ENCODE results near the gene DAB2.
"Not testable (repeated sequence)": the region's sequence is repeated elsewhere in the genome, so short reads cannot be mapped to it uniquely, and the experiment has no call there.

Gene DAB2

DNA sequence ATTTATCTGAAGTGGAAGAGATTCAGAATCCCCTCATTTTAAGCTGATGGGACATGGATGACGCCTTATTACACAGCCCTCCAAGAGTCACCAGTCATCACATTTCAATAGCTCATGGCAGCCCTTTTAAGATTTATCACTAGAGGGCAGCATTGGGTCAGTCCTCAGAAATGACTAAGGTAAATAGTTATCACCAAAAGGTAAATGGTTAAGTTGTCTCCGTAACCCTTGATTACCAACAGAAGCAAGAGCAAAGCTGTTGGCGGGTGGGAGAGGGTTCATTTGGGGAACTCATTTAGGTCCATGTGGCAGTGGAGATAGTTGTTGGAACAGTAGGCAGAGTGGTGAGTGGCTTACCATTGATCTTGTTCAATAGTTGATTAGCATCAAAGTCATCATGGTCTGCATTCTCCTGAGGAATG, 48.5 kb downstream of the DAB2 start:
- peak; percentile 17 for DNase-seq

DNA sequence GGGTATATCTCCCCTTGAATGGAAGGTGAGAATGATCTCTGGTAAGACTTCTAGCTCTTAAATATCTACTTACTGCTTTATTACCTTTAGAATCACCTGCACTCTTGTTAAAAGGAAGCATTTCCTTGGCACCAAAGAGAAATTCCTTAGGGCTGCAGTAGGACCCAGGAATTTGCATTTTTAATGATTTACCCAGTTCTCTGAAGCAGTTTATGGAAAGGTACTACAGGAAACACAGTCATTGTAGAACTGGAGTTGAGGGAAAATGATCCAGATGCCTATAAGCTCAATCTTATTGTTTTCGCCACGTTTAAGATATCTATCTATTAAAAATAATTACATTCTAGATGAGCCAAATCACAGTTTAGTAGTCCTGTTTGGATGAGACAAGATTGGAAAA, 51.0 kb downstream of the DAB2 start:
- no peak for DNase-seq

DNA sequence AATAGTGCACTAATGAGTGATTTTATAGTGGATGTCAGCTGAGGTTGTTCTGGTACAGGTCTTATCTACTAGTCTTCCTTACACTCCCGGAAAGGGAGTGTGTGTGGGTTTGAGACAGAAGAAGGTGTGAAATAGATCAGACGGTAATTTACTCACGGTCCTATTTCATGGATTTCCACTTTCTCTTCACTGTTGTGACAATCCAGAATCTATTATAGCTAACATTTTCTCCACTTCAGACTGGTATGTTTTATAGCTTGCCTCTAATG, 53.5 kb downstream of the DAB2 start:
- DNase-seq, result no peak

DNA sequence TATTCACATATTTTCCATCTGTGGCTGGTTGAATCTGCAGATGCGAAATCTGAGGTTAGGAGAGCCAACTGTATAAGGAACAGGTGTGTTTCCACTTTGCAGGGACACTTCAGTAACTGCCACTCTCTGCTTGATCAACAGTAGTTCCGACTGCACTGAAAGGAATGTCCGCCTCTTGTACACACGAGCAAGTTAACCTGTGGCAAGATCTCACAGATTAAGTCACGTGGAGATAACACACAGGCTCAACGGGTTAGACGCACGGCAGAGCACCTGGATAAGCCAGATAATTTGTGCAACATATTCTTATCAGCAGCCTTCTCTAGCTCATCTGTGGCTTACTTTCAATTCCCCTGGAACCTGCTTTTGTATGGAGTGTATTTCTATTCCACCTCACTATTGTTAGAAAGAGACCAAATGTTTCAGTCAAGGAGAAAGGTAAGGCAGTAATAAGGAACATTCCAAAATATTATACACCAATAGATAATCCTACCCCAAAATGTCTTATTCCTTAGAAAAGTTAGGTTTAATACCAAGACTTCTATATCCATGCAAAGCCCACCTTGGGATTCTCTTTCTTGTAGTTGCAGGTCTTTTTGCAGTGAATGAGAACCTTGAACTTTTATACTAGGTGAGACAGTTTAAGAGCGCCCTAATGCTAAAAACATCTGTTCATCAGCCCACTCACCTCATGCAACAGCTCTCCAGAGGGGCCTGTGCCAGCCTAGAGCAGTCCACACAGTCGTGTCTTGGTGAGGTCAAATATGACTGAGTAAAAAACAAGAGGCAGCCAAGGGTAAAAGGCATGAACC, 54.0 kb downstream of the DAB2 start:
- DNase-seq, result no peak

DNA sequence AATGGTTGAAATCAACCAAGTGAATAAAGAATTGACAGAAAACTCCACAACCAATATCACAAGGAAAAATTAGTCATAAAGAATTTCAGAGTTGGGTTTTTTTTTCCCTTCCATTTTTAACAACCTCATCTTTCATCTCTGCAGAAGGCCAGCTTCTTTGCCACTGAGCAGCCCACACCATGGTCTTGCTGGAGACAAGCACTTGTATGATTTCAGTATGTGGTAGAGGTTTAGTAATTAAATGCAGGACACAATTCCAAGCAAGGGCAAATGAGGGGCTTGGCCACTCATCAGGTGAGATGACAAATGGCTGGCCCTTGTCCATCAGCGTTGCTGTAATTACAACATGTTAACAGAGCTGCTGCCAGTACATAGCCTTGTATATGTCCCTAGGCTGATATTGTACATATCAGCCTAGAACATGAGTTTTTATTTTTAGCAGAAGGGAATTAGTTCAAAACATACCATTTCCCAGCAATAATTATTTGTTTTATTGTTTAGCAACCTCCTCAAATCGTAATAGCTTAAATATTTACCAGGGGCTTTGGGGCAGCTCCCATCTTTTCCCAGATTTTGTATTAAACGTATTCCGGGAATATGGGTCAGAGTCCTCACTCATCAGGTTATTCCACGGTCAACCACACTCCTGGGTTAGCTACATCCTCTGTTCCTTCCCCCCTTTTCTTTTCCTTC, 55.5 kb downstream of the DAB2 start:
- no peak for DNase-seq

DNA sequence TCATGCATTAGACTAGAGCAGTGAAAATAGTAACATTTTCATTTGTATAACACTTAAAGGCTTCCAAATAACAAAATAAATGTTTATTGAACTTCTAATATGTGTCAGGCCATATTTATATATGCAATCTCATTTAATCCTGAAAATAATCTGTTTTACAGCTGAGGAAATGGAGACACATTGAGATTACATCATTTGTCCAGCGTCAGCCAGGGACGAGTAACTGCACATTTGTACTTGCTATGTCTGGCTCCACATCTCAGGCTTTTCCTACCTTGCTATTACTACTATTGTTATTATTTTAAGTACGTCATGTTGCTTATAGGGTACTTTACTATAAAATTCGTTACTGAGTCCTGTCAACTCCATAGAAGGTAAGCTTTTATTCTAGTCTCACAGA, 56.7 kb downstream of the DAB2 start:
- no peak for DNase-seq

DNA sequence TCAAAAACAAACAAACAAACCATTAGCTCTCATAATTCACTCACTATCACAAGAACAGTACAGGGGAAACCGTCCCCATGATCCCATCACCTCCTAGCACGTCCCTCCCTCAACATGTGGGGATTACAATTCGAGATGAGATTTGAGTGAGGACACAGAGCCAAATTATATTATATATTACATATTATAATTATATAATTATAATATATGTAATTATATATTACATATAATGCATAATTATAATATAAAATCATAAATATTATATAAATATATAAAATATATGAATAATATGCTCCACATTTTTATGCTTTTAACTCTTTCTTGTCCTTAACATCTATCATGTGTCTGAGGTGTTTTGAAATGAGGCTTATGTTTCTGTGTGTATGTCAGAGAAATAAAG, 57.1 kb downstream of the DAB2 start:
- DNase-seq, result no peak

DNA sequence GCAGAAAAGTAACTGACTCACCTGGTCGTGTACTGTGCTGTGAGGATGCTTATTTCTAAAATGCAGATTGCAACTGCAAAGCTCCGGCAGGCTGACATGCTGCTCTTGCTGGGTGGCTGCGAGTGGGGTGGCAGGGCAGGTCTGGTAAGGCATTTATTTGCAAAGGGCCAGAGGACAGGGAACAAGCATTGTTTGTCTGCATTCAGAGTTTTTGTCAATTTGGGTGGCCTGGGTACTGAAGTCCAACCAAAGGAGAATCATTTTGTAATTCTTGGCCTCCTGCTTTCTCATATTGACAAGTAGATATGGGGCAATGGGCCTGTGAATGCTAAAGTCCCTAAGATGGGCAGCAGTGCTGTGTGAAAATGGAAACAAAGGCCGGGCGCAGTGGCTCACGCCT, 60.4 kb downstream of the DAB2 start, which contains the start of gene C9:
TSS of gene C9 (minus strand) at position 129 of the 400 bp plus-strand sequence. CDS start at position 98, 31 bp downstream.
- no peak for DNase-seq

DNA sequence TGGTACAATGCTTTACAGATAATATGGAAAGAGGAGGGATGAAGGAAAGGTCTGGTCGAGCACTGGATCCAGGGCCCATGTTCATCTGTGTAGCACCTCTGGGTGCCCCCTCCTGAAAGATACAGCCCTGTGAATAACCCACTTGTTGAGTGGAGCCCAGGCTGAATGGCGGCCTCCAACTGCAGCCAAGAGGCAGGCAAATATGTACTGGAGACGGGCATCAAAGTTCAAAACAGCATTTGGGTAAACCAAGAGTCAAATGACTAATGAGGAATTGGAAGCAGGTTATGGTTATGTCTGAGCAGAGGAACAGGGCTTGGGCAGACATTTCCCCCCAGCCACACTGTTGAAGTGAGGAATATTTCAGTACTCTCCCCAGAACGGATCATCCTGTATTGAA, 61.6 kb downstream of the DAB2 start:
- DNase-seq, result no peak

DNA sequence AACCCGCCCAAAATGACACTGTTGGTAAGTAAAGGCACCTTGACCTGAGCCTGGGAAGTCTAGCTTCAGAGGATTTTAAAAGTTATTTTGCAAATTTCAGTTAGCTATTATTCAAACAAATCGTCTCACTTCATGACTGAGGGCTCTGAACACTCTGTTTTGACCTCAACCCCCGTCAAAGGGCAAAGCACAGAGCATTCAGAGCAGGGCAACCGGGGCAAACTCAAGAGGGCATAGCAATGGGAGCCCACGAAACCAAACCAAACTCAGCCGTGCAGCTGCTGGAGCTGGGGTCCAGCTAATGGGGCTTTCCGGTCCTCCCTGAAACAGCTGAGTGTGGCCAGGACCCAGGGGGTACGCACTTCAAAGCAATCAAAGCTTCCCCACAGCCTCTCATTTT, 62.1 kb downstream of the DAB2 start:
- DNase-seq, result no peak

DNA sequence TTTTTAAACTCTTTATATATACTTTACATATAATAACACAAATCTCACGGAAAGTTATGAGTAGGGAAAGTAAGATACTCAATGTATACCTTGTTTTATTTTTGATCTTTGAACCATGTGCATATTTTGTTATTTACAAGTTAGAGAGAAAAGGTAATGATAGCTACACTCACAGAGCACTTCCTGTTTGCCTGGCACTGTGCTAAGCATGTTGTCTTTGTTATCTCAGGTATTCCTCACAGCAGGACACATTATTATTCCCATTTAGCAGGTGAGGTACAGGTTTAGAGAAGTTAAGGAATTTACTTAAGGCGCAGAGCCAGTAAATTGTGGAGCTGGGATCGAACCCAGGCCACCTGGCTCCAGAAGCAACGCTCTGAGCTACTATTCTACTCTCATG, 63.5 kb downstream of the DAB2 start:
- no peak for DNase-seq

DNA sequence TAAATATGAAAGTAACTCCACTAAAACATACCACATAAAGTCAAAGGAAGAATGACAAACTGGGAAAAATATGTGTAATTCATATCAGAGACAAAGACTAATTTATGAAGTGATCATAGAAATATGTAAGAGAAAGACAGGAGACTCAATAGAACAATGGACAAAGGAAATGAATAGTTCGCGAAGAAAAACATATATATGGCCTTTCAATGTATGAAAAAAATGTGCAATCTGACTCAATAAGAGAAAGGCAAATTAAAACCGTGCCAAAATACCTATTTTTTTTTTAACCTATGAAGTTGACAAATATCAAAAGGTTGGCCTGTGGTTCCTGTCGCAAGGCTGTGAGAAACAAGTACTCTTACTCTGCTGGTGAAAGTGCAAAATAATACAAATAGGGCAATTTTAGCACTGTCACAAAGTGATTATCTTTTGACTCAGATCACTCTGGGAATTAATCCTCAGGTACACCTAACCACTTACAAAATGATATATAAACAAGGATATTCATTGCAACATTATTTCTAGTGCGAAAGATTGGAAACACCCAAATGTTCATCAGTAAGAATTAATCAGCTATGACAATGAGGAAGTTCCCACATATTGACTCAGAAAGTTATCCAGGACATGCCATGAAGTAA, 64.2 kb downstream of the DAB2 start:
- no peak for DNase-seq

DNA sequence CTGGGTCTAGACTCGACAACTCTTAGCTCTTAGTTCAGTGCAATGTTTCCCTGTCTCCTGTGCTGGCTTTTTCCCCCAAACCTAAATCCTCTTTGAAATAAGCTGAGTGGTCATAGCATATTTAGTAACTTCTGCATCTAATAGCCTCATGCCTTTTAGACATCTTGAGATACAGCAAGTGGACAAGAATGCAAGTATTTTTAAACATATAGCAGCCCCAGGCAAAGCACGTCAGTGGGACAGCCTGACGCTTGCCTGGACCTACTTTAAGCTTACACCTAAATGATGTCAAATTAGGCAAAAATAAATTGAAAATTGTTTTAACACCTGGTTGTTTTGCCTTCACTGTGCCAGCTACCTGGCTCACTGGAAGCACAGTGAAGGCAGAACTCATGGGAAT, 68.5 kb downstream of the DAB2 start:
- DNase-seq, result no peak

DNA sequence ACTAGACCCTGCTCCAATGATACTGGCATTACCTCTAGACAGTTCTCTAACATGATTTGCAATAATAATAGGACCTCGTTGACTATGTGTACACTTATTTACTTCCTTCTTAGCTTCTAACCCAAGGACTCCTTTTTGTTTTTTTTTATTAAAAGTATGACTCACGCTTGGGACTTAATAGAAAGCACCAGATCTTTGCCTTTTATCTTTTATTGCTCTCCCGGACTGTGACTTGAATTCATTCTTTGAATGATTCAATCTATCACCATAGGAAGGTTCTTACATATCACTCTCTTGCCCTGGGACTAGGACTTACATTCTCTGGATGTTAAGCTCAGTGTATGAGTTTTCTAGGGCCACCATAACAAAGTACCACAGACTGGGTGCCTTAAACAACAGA, 69.5 kb downstream of the DAB2 start:
- DNase-seq, result no peak

DNA sequence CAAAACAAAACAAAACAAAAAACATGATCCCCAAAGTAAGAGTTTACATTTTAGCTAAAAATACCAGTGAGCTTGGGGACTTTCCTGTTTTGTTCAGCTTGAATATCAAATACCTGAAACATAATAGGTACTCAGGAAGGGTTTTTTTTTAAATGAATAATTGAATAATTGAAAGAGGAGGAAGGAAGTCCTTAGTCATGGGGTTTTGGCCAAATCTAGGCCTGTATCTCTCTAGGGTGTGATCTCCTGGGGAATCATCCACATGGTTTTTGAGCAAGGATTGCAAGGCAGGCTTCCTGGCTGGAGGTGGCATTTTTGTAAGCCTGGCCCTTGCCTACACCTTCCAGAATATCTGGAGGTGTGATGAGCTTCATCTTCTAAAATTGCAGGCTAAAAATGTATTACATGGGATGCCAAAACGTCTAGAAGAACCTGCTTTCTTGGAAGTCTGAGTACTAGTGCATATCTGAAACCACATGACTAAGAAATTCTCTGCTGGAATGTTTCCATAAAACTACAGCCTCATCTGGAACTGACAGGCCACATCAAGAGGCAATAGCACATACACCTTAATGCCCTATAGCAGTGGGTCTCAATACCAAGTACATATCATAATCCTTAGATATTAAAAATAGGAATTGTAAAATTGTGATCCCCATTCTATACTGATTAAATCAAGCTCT, 70.9 kb downstream of the DAB2 start:
- DNase-seq, result no peak

DNA sequence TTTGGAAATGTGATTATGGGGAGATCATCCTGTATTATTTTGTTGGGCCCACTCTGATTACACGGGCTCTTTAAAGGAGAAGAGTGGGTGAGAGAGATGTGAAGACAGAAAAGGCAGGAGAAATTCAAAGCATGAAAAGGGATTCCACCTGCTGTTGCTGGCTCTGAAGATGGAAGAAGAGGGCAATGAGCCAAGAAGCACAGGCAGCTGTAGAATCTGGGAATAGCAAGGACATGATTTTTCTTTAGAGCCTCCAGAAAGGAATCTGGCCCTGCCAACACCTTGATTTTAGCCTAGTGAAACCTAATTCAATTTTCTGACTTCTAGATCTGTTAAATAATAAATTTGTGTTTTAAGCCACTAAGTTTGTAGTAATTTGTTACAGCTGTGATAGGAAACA, 71.8 kb downstream of the DAB2 start:
- DNase-seq, result no peak

DNA sequence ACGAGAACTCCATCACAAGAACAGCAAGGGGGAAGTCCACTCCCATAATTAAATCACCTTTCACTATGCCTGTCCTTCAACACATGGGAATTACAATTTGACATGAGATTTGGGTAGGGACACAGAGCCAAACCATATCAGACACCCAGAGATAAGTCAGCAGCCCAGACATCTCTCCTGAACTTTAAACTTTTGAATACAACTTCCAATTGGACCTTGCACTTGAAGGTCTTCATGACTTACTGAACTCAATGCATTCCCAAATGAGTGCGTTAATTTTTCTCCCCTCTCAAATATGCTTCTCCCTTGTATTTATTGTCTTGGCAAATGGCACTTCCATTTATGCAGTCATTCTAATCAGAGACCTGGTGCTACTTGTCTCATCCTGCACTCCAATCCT, 72.6 kb downstream of the DAB2 start:
- no peak for DNase-seq

DNA sequence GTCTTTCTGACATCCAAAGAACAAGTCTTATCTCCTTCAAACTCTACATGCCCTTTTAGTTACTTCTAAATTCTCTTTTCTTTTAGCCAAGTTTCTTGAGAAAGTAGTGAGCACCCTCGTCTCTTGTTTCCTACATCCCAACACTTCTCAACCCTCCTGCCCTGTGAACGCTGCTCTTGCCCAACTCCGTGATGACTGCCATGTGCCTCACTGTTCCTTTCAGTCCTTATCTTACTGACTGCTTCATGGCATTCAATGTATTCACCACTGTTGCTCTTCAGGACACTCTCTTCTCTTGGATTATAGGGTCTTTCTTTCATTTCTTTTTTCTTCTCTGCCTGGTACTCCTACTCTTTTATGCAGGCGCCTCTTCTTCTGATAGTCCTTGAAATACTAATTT, 75.3 kb downstream of the DAB2 start:
- no peak for DNase-seq

DNA sequence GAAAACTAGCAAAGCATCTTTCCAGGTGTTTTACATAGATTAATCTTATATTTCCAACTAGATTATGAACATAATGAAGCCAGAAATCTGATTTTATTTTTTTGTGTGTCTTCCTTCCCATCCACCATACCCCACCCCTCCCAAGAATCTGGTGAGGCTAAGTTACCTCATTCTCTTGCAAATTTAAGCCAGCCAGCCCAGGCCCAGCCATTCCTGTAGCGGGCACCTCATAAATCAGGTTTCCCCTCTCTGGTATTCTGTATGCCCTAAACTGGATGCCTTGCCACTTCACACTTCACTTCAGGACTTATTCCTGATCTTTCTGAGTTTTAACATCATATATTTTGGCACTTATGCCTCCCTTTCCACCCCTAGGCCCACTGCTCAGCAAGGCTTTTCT, 82.3 kb downstream of the DAB2 start:
- DNase-seq, result no peak

DNA sequence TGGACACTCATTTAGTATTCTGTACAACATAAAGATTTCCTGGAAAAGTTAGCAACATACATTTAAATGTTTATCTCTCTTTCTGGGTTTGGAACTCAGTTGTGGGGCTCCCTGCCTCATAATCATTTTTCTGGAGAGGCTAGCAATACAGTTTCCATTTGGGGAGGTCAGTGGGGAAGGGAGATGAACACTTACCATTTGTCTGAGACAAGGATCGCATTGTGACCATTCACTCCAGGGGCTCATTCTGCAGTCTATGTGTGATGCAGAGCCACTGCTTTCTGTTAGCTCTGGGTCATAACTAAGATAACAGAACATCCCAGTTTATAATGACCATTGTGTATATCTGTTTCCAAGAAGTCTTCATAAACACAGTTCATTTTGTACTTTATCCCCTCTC, 82.9 kb downstream of the DAB2 start:
- no peak for DNase-seq

DNA sequence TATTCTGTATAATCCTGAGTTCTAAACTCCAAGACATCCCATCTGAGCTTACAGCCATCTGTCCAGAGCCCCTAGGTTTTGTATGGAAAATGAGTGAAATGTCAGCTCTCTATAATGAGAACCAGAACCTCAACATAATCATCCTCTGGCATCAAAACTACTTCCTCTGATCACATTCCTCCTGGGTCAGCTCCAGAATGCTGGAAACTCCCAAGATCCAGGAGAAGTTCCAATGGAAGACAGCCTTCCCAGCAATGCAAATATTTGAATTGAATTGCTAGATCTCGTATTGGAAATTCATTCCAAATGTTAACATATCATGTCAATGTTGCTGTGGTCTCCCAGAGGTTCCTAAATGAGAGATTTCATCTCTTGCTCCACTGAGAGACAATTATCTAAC, 84.3 kb downstream of the DAB2 start:
- DNase-seq, result no peak

DNA sequence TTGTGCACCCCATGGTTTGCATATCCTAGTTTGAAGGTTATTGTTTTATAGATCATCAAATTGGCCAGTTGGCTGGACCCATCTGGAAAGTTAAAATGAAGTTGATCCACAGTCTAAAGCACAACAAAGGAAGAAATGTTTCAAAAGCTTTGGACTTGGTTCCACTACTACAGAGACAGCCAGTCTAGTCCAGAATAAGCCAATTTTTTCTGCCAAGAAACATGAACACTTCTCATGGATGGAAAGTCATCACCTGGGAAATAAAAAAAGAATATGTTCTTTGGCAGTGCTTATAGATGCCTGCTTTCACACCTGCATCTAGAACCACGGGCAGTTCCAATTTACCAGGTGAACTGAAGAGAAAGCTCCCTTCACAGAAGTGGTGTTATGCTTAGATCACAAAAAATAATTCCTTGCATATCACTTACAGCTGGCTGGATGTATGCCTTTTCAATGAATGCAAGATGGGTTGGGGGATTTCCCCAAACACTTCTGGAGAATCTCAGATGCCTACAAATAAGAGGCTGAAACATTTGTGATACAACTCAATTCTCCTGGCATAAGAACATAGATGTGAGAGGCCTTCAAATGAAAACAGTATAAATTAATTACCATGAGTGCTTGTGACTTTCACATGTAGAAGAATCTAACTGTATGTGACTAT, 87.4 kb downstream of the DAB2 start:
- DNase-seq, result no peak

DNA sequence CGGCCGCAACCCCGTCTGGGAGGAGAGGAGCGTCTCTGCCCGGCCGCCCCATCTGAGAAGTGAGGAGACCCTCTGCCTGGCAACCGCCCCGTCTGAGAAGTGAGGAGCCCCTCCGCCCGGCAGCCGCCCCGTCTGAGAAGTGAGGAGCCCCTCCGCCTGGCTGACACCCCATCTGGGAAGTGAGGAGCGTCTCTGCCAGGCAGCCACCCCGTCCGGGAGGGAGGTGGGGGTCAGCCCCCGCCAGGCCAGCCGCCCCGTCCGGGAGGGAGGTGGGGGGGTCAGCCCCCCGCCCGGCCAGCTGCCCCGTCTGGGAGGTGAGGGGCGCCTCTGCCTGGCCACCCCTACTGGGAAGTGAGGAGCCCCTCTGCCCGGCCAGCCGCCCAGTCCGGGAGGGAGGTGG, 90.5 kb downstream of the DAB2 start:
- DNase-seq, result not testable (repeated sequence)

Data from activated naive CD4-positive, alpha-beta T cell treated with anti-CD3 and anti-CD28 coated beads, Interleukin-2, amount 50 U/mL, for 16 hours (primary cell).